Stimulated activated CD8-positive, alpha-beta memory T cell treated with anti-CD3 and anti-CD28 coated beads, Interleukin-4, amount 100 ng/mL, for 1 hour (primary cell): Measurements from ENCODE around the gene ZNRF3.
"Not testable (repeated sequence)": the region's sequence is repeated elsewhere in the genome, so short reads cannot be mapped to it uniquely, and the experiment has no call there.

Source experiments
- DNase-seq, 2 donors: peaks; one replicate each; pipeline ENCODE4 v3.0.0-alpha.2; 2020; ENCODE audit warnings: low read depth in 2 of 2, low spot score in 1 of 2

Gene ZNRF3

GRCh38 chr22:29004647-29005371 is 121.4 kb downstream of the ZNRF3 start:
- no peak for DNase-seq

- not testable (repeated sequence) for DNase-seq
Observed at GRCh38 chr22:29005754-29006153, 122.4 kb downstream of the ZNRF3 start.

GRCh38 chr22:29006346-29006745 is 123.0 kb downstream of the ZNRF3 start:
- no peak for DNase-seq

- DNase-seq, result no peak
Observed at GRCh38 chr22:29009148-29009547, 125.8 kb downstream of the ZNRF3 start.

- no peak for DNase-seq
Observed at GRCh38 chr22:29011240-29012100, 128.1 kb downstream of the ZNRF3 start.

GRCh38 chr22:29012101-29012433 is 128.7 kb downstream of the ZNRF3 start:
- no peak for DNase-seq

GRCh38 chr22:29012952-29013351 is 129.6 kb downstream of the ZNRF3 start:
- no peak for DNase-seq

- no peak for DNase-seq
Observed at GRCh38 chr22:29014293-29014692, 130.9 kb downstream of the ZNRF3 start.

- DNase-seq, result no peak
Observed at GRCh38 chr22:29014773-29015172, 131.4 kb downstream of the ZNRF3 start.

GRCh38 chr22:29016067-29016938 is 132.9 kb downstream of the ZNRF3 start:
- DNase-seq, result no peak

GRCh38 chr22:29018293-29019189 is 135.2 kb downstream of the ZNRF3 start:
- DNase-seq, result no peak

GRCh38 chr22:29022101-29022817 is 138.9 kb downstream of the ZNRF3 start:
- DNase-seq, result no peak

- DNase-seq, result no peak
Observed at GRCh38 chr22:29023172-29023796, 139.9 kb downstream of the ZNRF3 start.

GRCh38 chr22:29026579-29026978 is 143.2 kb downstream of the ZNRF3 start:
- DNase-seq, result no peak

- no peak for DNase-seq
Observed at GRCh38 chr22:29028468-29028867, 145.1 kb downstream of the ZNRF3 start.

- DNase-seq, result no peak
Observed at GRCh38 chr22:29029202-29030000, 146.0 kb downstream of the ZNRF3 start.

- DNase-seq, result no peak
Observed at GRCh38 chr22:29030016-29030617, 146.7 kb downstream of the ZNRF3 start.

- DNase-seq, result no peak
Observed at GRCh38 chr22:29030618-29031226, 147.3 kb downstream of the ZNRF3 start.
